Naive thymus-derived CD8-positive, alpha-beta T cell (primary cell): ENCODE results near the gene MED17. TPM values are rescaled to one million over a fixed set of nuclear protein-coding genes. Genes with fewer than 3 reads are reported as not detected.
A peak's percentile ranks its signal among the peaks of the same experiment; 100 is the strongest.
"Not testable (repeated sequence)": the region's sequence is repeated elsewhere in the genome, so short reads cannot be mapped to it uniquely, and the experiment has no call there.

Source experiments
- ATAC-seq, 2 donors: fragments of 150-1000 bp; cut with Tn5 transposase in 1 of 2; sonication (Bioruptor Pico), chemical (Tn5 transposase) in 1 of 2; 1 replicate in 1 of 2; 2 replicates in 1 of 2; pipeline ENCODE4 v1.10.0; 2021; ENCODE audit warnings: mild to moderate bottlenecking in 2 of 2, moderate library complexity in 2 of 2
- POLR2A ChIA-PET: fragments of 350-600 bp; sonication (Branson Sonifier 250); formaldehyde crosslinking; loops from one replicate; lab custom pipeline; 2021; ENCODE audit warnings: antibody characterized with exemption; lab: Charles Lee
- DNase-seq, 10 donors: peaks; one replicate each; pipeline versions ENCODE4 v3.0.0 to v3.0.0-alpha.2; 2020 to 2022
- H3K27ac Mint-ChIP-seq, 10 donors: one replicate each; pipeline ENCODE4 v1.8.0; 2020 to 2022; ENCODE audit warnings: mild to moderate bottlenecking in 10 of 10, mixed read lengths in 10 of 10, moderate library complexity in 4 of 10, inconsistent platforms in 1 of 10
- H3K27me3 Mint-ChIP-seq, 5 donors: one replicate each; pipeline ENCODE4 v1.8.0; 2021 to 2022; ENCODE audit warnings: mixed read lengths in 5 of 5
- H3K36me3 Mint-ChIP-seq, 3 donors: one replicate each; pipeline ENCODE4 v1.8.0; 2020 to 2022; ENCODE audit warnings: mixed read lengths in 3 of 3, mild to moderate bottlenecking in 2 of 3, inconsistent platforms in 1 of 3
- H3K4me1 Mint-ChIP-seq, 4 donors: one replicate each; pipeline ENCODE4 v1.8.0; 2021 to 2022; ENCODE audit warnings: mixed read lengths in 4 of 4
- H3K4me3 Mint-ChIP-seq, 10 donors: one replicate each; pipeline ENCODE4 v1.8.0; 2020 to 2022; ENCODE audit warnings: mild to moderate bottlenecking in 10 of 10, mixed read lengths in 10 of 10, moderate library complexity in 6 of 10, inconsistent platforms in 1 of 10
- H3K9me3 Mint-ChIP-seq, 9 donors: one replicate each; pipeline ENCODE4 v1.8.0; 2020 to 2022; ENCODE audit warnings: mixed read lengths in 9 of 9, mild to moderate bottlenecking in 3 of 9, inconsistent platforms in 1 of 9, moderate library complexity in 1 of 9
- polyA plus RNA-seq, 3 donors: library from polyadenylated mRNA; unstranded; fragments of 300-500 nt; fragmentation: Illumina TruSeq; gene quantifications; one replicate each; pipeline ENCODE4 v1.2.3, GENCODE V29; 2021
- total RNA-seq, 8 experiments: library from RNA in 2 of 8; stranded (reverse) in 2 of 8; gene quantifications; one replicate each; pipeline ENCODE4 v1.2.3 and lab custom pipeline; 2021 to 2026

Gene MED17
- total and polyA plus RNA-seq, 5 experiments from 2014 or later, result 7.7 to 62.2 (median 20.0) TPM

- DNase-seq (no peak), ATAC-seq (no peak)
- peaks cover 0 to 2% (median 0%) of the 10 kb centered on the region in 9 donors for H3K9me3 Mint-ChIP-seq
- peak overlapping the region in 2 of 10 donors; percentile 35 to 53 for H3K27ac Mint-ChIP-seq
- POLR2A ChIA-PET, result interaction anchor here (1.2 to 1.6 kb wide), 2 partner anchors 18 to 24 kb away, joined by 3 to 5 read pairs; partner anchors contain the start of genes C11orf54, MED17 and TAF1D
- H3K27me3 Mint-ChIP-seq, result no peaks in the 10 kb centered on the region
- H3K4me3 Mint-ChIP-seq, result no peak overlapping the region
- H3K4me1 Mint-ChIP-seq, result no peaks in the 10 kb centered on the region
- H3K36me3 Mint-ChIP-seq, result peaks cover 3 to 30% (median 3%) of the 10 kb centered on the region in 3 donors
These were observed 18.5 kb upstream of the MED17 start for GRCh38 chr11:93765551-93765950.

GRCh38 chr11:93766504-93766903 is 17.6 kb upstream of the MED17 start:
- POLR2A ChIA-PET, result interaction anchor here (1.2 to 1.6 kb wide), 2 partner anchors 17 to 25 kb away, joined by 3 to 5 read pairs; partner anchors contain the start of genes C11orf54, MED17 and TAF1D
- H3K4me1 Mint-ChIP-seq, result no peaks in the 10 kb centered on the region

DNA sequence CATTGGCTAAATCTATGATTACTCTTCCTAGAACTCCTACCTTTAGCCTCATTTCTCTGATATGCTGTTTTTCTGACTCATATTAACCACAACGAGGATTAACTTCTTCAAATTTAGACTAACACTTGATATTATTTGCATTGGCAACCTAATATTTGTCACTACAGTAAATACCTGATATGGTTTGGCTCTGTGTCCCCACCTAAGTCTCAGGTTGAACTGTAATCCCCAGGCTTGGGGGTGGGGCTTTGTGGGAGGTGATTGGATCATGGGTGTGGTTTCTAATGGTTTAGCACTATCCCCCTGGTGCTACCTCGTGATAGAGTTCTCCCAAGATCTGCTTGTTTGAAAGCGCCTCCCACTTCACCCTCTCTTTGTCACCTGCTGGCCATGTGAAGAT is 17.1 kb upstream of the MED17 start:
- Mint-ChIP-seq H3K9me3 (peaks cover 0 to 2% (median 0%) of the 10 kb centered on the region in 9 donors), H3K27ac (no peak overlapping the region), H3K4me1 (no peaks in the 10 kb centered on the region), H3K4me3 (no peak overlapping the region), H3K27me3 (no peaks in the 10 kb centered on the region), H3K36me3 (peaks cover 0 to 19% (median 3%) of the 10 kb centered on the region in 3 donors)
- POLR2A ChIA-PET, result no interaction called here
- no peak for ATAC-seq
- no peak for DNase-seq

More at GRCh38 chr11:93766504-93766903, 17.6 kb upstream of the MED17 start:
- ATAC-seq, result no peak
- Mint-ChIP-seq H3K27ac (no peak overlapping the region), H3K9me3 (peaks cover 0 to 2% (median 0%) of the 10 kb centered on the region in 9 donors), H3K27me3 (no peaks in the 10 kb centered on the region), H3K4me3 (no peak overlapping the region), H3K36me3 (peaks cover under 1 to 24% (median 3%) of the 10 kb centered on the region in 3 donors)
- no peak for DNase-seq

- no peak for ATAC-seq
- Mint-ChIP-seq H3K36me3 (peaks cover 0 to 4% (median 2%) of the 10 kb centered on the region in 3 donors), H3K27ac (no peak overlapping the region), H3K27me3 (no peaks in the 10 kb centered on the region), H3K4me3 (no peak overlapping the region), H3K9me3 (peaks cover 0 to 2% (median 0%) of the 10 kb centered on the region in 9 donors), H3K4me1 (no peaks in the 10 kb centered on the region)
- DNase-seq, result no peak
- POLR2A ChIA-PET, result no interaction called here
These were observed 13.9 kb upstream of the MED17 start for GRCh38 chr11:93770160-93770559.

DNA sequence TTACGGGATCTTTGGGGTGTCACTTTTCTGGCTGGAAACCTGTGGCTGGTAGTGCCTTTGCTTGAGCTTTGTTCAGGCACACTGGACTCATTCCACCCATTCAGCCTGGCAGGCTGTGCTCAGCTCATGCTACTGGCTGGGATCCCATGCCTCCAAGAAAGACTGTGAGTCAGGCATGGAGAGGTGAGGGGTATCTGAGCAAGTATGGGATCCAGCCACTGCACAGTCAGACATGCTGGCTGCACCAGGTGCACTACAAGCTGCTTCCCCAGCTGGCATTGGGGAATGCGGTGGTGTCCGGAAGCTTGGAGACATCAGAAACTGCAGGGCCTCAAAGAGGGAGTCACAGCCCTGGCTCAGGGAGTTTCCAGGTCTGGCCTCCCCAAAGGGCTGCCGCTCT is 12.0 kb upstream of the MED17 start:
- POLR2A ChIA-PET, result no interaction called here
- Mint-ChIP-seq H3K36me3 (peaks cover 0 to 4% (median 0%) of the 10 kb centered on the region in 3 donors), H3K9me3 (peaks cover 0 to 2% (median 0%) of the 10 kb centered on the region in 9 donors), H3K27me3 (no peaks in the 10 kb centered on the region), H3K4me3 (no peak overlapping the region), H3K27ac (no peak overlapping the region), H3K4me1 (no peaks in the 10 kb centered on the region)
- DNase-seq (no peak), ATAC-seq (no peak)

DNA sequence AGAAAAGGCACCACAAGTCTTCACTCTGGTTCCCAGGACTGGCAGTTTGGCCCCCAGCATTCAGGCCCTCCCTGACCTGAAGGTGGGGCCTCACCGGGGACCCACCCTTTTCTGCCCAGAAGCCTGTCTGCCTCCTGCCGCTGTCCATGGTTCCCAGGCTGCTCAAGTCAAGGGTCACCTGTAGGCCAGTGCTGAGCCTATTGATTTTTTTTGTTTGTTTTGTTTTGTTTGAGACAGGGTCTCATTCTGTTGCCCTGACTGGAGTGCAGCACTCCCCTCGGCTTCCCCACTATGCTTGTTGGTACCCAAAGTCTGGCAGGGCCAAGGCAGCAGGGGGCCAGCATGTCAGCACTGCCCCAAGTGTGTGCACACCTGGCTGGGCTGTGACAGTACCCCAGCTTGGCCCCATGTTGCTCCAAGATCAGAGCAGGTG is 11.0 kb upstream of the MED17 start:
- POLR2A ChIA-PET, result interaction anchor here (0.5 to 1.1 kb wide), 2 partner anchors 32 to 1334 kb away, joined by 3 to 4 read pairs; partner anchors contain the start of genes C11orf54 and TAF1D
- no peak overlapping the region for H3K27ac Mint-ChIP-seq
- no peaks in the 10 kb centered on the region for H3K27me3 Mint-ChIP-seq
- H3K36me3 Mint-ChIP-seq, result peaks cover 0 to 4% (median 0%) of the 10 kb centered on the region in 3 donors
- H3K9me3 Mint-ChIP-seq, result peaks cover 0 to under 1% (median 0%) of the 10 kb centered on the region in 9 donors
- no peaks in the 10 kb centered on the region for H3K4me1 Mint-ChIP-seq
- no peak for DNase-seq
- no peak for ATAC-seq
- H3K4me3 Mint-ChIP-seq, result no peak overlapping the region

GRCh38 chr11:93773601-93774200 is 10.4 kb upstream of the MED17 start:
- no peak for DNase-seq
- Mint-ChIP-seq H3K4me3 (no peak overlapping the region), H3K27ac (no peak overlapping the region), H3K9me3 (no peaks in the 10 kb centered on the region), H3K4me1 (no peaks in the 10 kb centered on the region), H3K36me3 (peaks cover 0 to 4% (median 0%) of the 10 kb centered on the region in 3 donors), H3K27me3 (no peaks in the 10 kb centered on the region)
- ATAC-seq, result no peak
- POLR2A ChIA-PET, result interaction anchor here (1.1 kb wide), 1 partner anchor 33 kb away, joined by 4 read pairs; the partner anchor contains the start of genes C11orf54 and TAF1D

DNA sequence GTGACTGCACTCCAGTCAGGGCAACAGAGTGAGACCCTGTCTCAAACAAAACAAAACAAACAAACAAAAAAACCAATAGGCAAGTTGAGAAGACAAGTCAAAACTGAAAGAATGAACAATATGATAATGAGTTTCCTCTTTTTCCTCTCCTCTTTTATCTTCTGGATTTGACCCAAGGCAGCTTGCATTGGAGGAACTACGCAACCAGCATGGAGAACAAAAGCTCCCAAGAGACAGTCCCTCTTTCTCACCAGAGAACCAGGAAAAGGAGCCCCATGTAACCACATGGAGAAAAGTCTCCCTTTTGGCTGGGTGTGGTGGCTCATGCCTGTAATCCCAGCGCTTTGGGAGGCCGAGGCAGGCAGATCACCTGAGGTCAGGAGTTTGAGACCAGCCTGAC is 9.5 kb upstream of the MED17 start:
- H3K4me3 Mint-ChIP-seq, H3K27me3 Mint-ChIP-seq, ATAC-seq, H3K9me3 Mint-ChIP-seq, H3K27ac Mint-ChIP-seq, H3K36me3 Mint-ChIP-seq, H3K4me1 Mint-ChIP-seq, DNase-seq, POLR2A ChIA-PET: not testable (repeated sequence)

DNA sequence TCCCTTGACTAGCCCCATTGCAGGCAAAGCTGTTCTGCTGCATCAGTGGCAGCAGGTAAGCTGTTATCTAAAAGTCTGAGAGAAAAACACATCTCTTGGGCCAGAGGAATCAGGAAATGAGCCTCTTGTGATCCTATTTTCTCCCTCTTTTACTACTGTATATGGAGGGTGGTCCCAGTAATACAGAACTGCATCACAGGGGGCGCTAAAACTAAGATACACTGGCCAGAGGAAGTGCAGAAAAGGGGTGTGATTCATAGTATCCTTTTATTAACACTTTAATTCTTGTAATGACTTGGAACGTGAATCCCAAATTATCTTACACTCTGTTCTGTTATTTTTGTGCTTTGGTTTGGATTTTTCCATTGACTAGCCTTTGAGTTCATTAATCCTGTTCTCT is 8.8 kb upstream of the MED17 start:
- Mint-ChIP-seq H3K27ac (no peak overlapping the region), H3K4me3 (no peak overlapping the region), H3K9me3 (no peaks in the 10 kb centered on the region), H3K27me3 (no peaks in the 10 kb centered on the region), H3K4me1 (no peaks in the 10 kb centered on the region), H3K36me3 (peaks cover 0 to 7% (median 0%) of the 10 kb centered on the region in 3 donors)
- ATAC-seq (no peak), DNase-seq (no peak)
- POLR2A ChIA-PET, result no interaction called here

GRCh38 chr11:93783362-93783761 is 720 bp upstream of the MED17 start:
- Mint-ChIP-seq H3K27me3 (no peaks in the 10 kb centered on the region), H3K4me1 (peaks cover 19 to 48% (median 40%) of the 10 kb centered on the region in 4 donors), H3K4me3 (peak overlapping the region; percentile 85 to 100 (median 99)), H3K9me3 (no peaks in the 10 kb centered on the region), H3K27ac (peak overlapping the region in 8 of 10 donors; percentile 90 to 99 (median 96)), H3K36me3 (peaks cover 5 to 27% (median 7%) of the 10 kb centered on the region in 3 donors)
- POLR2A ChIA-PET, result interaction anchor here (0.8 to 5.7 kb wide), 4 partner anchors 25 to 1307 kb away, joined by 3 to 118 read pairs (median 3); partner anchors contain the start of genes ANKRD49, C11orf54, ENDOD1 and TAF1D
- peak in 1 of 2 donors; percentile 2 for ATAC-seq
- DNase-seq, result no peak

DNA sequence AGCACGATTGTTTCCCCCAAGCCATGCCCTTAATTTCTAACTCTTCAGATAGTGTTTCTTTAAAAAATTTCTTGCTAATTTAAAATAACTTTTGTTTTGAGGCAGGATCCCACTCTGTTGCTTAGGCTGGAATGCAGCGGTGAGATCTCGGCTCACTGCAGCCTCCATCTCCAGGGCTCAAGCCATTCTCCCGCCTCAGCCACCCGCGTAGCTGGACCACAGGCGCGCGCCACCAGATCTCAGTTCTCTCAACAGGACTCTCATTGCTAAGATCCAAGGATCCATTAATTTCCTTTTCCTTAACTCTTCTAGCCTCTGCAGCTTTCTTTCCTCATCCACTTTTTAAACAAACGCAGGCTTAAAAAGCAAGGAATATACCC is 327 bp upstream of the MED17 start:
- H3K9me3 Mint-ChIP-seq, result no peaks in the 10 kb centered on the region
- no peak for DNase-seq
- peaks cover 5 to 30% (median 7%) of the 10 kb centered on the region in 3 donors for H3K36me3 Mint-ChIP-seq
- peaks cover 20 to 50% (median 41%) of the 10 kb centered on the region in 4 donors for H3K4me1 Mint-ChIP-seq
- POLR2A ChIA-PET, result interaction anchor here (0.6 to 5.7 kb wide), 13 partner anchors 18 to 1306 kb away, joined by 3 to 118 read pairs (median 3); partner anchors contain the start of genes ANKRD49, C11orf54, ENDOD1 and TAF1D
- H3K4me3 Mint-ChIP-seq, result peak overlapping the region; percentile 85 to 100 (median 99)
- peak overlapping the region; percentile 90 to 99 (median 96) for H3K27ac Mint-ChIP-seq
- H3K27me3 Mint-ChIP-seq, result no peaks in the 10 kb centered on the region
- peak; percentile 15 to 29 for ATAC-seq

DNA sequence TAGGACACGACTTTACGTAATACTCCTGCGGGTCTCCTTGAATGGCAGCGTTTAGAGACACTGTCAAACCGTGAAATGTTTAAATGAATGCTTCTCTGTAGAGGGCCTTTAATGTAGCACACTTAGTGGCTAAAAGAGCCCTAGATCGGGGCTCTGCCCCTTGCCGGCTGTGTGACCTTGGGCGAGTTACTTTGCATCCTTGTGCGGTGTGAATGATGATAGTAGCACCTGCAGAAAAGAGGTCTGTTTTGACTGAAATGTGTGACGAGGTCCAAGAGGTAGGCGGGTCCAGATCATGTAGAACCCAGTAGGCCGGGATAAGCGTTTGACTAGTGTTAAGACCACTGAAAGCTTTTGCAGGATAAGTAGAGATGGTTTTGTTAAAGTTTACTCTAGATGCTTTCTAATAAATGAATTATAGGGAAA is 866 bp downstream of the MED17 start:
- peaks cover 21 to 53% (median 42%) of the 10 kb centered on the region in 4 donors for H3K4me1 Mint-ChIP-seq
- no peaks in the 10 kb centered on the region for H3K9me3 Mint-ChIP-seq
- peak overlapping the region; percentile 85 to 100 (median 99) for H3K4me3 Mint-ChIP-seq
- POLR2A ChIA-PET, result interaction anchor here (5.7 kb wide), 1 partner anchor 45 kb away, joined by 118 read pairs; the partner anchor contains the start of genes C11orf54 and TAF1D
- H3K27ac Mint-ChIP-seq, result peak overlapping the region; percentile 90 to 99 (median 96)
- no peaks in the 10 kb centered on the region for H3K27me3 Mint-ChIP-seq
- peaks cover 2 to 40% (median 7%) of the 10 kb centered on the region in 3 donors for H3K36me3 Mint-ChIP-seq
- DNase-seq (no peak), ATAC-seq (no peak)

GRCh38 chr11:93791493-93791892 is 7.4 kb downstream of the MED17 start:
- H3K36me3 Mint-ChIP-seq, result peaks cover 7 to 92% (median 24%) of the 10 kb centered on the region in 3 donors
- no peaks in the 10 kb centered on the region for H3K27me3 Mint-ChIP-seq
- ATAC-seq (no peak), DNase-seq (no peak)
- peaks cover 13 to 33% (median 24%) of the 10 kb centered on the region in 4 donors for H3K4me1 Mint-ChIP-seq
- no peaks in the 10 kb centered on the region for H3K9me3 Mint-ChIP-seq
- no peak overlapping the region for H3K4me3 Mint-ChIP-seq
- H3K27ac Mint-ChIP-seq, result no peak overlapping the region
- POLR2A ChIA-PET, result no interaction called here
